H9 (cell line): ENCODE data around the gene SH3GL2. TPM values are rescaled to one million over a fixed set of nuclear protein-coding genes. Genes with fewer than 3 reads are reported as not detected.

Experiments used
- DNase-seq: peaks from one replicate; pipeline ENCODE4 v3.0.0-alpha.2; 2017
- H2AFZ ChIP-seq: one replicate; pipeline ENCODE4 v1.6.1; 2013; ENCODE audit warnings: mild to moderate bottlenecking, low read length, control low read depth, moderate library complexity
- H2AK5ac ChIP-seq: 2 replicates; pipeline ENCODE4 v1.6.1; 2013; ENCODE audit warnings: low read length, control low read depth, mixed read lengths; ENCODE audit not compliant: insufficient read length
- H2BK120ac ChIP-seq: one replicate; pipeline ENCODE4 v1.6.1; 2013; ENCODE audit warnings: low read depth, mild to moderate bottlenecking, low read length, control low read depth, inconsistent platforms; ENCODE audit not compliant: poor library complexity, severe bottlenecking
- H2BK12ac ChIP-seq: 2 replicates; pipeline ENCODE4 v1.6.1; 2013; ENCODE audit warnings: low read length, control low read depth, mixed read lengths, low read depth; ENCODE audit not compliant: insufficient read length
- H2BK15ac ChIP-seq: 2 replicates; pipeline ENCODE4 v1.6.1; 2013; ENCODE audit warnings: low read depth, low read length, control low read depth
- H2BK20ac ChIP-seq: one replicate; pipeline ENCODE4 v1.6.1; 2013; ENCODE audit warnings: low read depth, mild to moderate bottlenecking, low read length, control low read depth, inconsistent platforms; ENCODE audit not compliant: poor library complexity, severe bottlenecking
- H2BK5ac ChIP-seq: 2 replicates; pipeline ENCODE4 v1.6.1; 2013; ENCODE audit warnings: low read length, control low read depth, mixed read lengths; ENCODE audit not compliant: insufficient read length
- H3K14ac ChIP-seq: 2 replicates; pipeline ENCODE4 v1.6.1; 2013; ENCODE audit warnings: low read length, control low read depth; ENCODE audit not compliant: insufficient read depth
- H3K18ac ChIP-seq: 2 replicates; pipeline ENCODE4 v1.6.1; 2013; ENCODE audit warnings: low read depth, mild to moderate bottlenecking, mixed read lengths, low read length, control low read depth; ENCODE audit not compliant: insufficient read length
- H3K23ac ChIP-seq: 2 replicates; pipeline ENCODE4 v1.6.1; 2013; ENCODE audit warnings: low read length, control low read depth, mixed read lengths, low read depth; ENCODE audit not compliant: insufficient read length
- H3K23me2 ChIP-seq: 2 replicates; pipeline ENCODE4 v1.6.1; 2013; ENCODE audit warnings: low read depth, mild to moderate bottlenecking, mixed read lengths, low read length, control low read depth; ENCODE audit not compliant: insufficient read length, poor library complexity, severe bottlenecking
- H3K27ac ChIP-seq: 2 replicates; pipeline ENCODE4 v1.5.1; 2013; ENCODE audit warnings: low read length, control low read depth, mixed read lengths, low read depth; ENCODE audit not compliant: insufficient read length
- H3K27me3 ChIP-seq: 2 replicates; pipeline ENCODE4 v1.6.1; 2013; ENCODE audit warnings: low read length, control low read depth, inconsistent platforms; ENCODE audit not compliant: insufficient read depth
- H3K4ac ChIP-seq: 2 replicates; pipeline ENCODE4 v1.6.1; 2013; ENCODE audit warnings: low read depth, mild to moderate bottlenecking, control low read depth, inconsistent platforms, low read length, moderate library complexity
- H3K4me1 ChIP-seq: 2 replicates; pipeline ENCODE4 v1.6.1; 2013; ENCODE audit warnings: low read length, control low read depth, inconsistent platforms; ENCODE audit not compliant: insufficient read depth
- H3K4me2 ChIP-seq: 2 replicates; pipeline ENCODE4 v1.6.1; 2013; ENCODE audit warnings: low read length, control low read depth, mixed read lengths; ENCODE audit not compliant: insufficient read length, insufficient read depth
- H3K56ac ChIP-seq: 2 replicates; pipeline ENCODE4 v1.6.1; 2013; ENCODE audit warnings: low read depth, mild to moderate bottlenecking, mixed read lengths, low read length, control low read depth; ENCODE audit not compliant: insufficient read length
- H3K79me1 ChIP-seq: 2 replicates; pipeline ENCODE4 v1.6.1; 2013; ENCODE audit warnings: low read depth, mild to moderate bottlenecking, moderate library complexity, low read length, control low read depth, inconsistent platforms; ENCODE audit not compliant: insufficient read depth, poor library complexity, severe bottlenecking
- H3K79me2 ChIP-seq: 2 replicates; pipeline ENCODE4 v1.6.1; 2013; ENCODE audit warnings: low read length, control low read depth, inconsistent platforms; ENCODE audit not compliant: insufficient read depth
- H3K9ac ChIP-seq: 2 replicates; pipeline ENCODE4 v1.6.1; 2013; ENCODE audit warnings: low read length, control low read depth, mixed read lengths; ENCODE audit not compliant: insufficient read length; ENCODE audit errors: extremely low read depth
- H3K9me3 ChIP-seq: one replicate; pipeline ENCODE4 v1.6.1; 2013; ENCODE audit warnings: low read depth, low read length, inconsistent platforms; ENCODE audit not compliant: control insufficient read depth
- H3T11ph ChIP-seq: one replicate; pipeline ENCODE4 v1.6.1; 2013; ENCODE audit warnings: mild to moderate bottlenecking, low read length, control low read depth, inconsistent platforms
- H4K20me1 ChIP-seq: one replicate; pipeline ENCODE4 v1.6.1; 2013; ENCODE audit not compliant: control insufficient read depth, insufficient read length, insufficient read depth
- H4K5ac ChIP-seq: 2 replicates; pipeline ENCODE4 v1.6.1; 2013; ENCODE audit warnings: low read depth, mild to moderate bottlenecking, mixed read lengths, low read length, control low read depth; ENCODE audit not compliant: insufficient read length
- H4K8ac ChIP-seq: replicated peaks from 2 replicates; pipeline ENCODE4 v1.6.1; 2013; ENCODE audit warnings: low read length, control low read depth, mixed read lengths, low read depth; ENCODE audit not compliant: insufficient read length
- H4K91ac ChIP-seq: 2 replicates; pipeline ENCODE4 v1.6.1; 2013; ENCODE audit warnings: low read depth, mild to moderate bottlenecking, moderate library complexity, mixed read lengths, low read length, control low read depth; ENCODE audit not compliant: insufficient read length
- H3K27ac Mint-ChIP-seq, 3 experiments: 2 replicates in 2 of 3; 3 replicates in 1 of 3; pipeline ENCODE4 v1.8.0; 2020 to 2021; ENCODE audit warnings: mixed read lengths in 3 of 3, mild to moderate bottlenecking in 1 of 3, moderate library complexity in 1 of 3
- H3K27me3 Mint-ChIP-seq: 2 replicates; pipeline ENCODE4 v1.8.0; 2021; ENCODE audit warnings: low read depth, mild to moderate bottlenecking, moderate library complexity, mixed read lengths
- H3K36me3 Mint-ChIP-seq, 3 experiments: 2 replicates in 2 of 3; 3 replicates in 1 of 3; pipeline ENCODE4 v1.8.0; 2020 to 2021; ENCODE audit warnings: low read depth in 3 of 3, mixed read lengths in 3 of 3; ENCODE audit not compliant: insufficient read depth in 1 of 3
- H3K4me1 Mint-ChIP-seq, 2 experiments: 2 replicates each; pipeline ENCODE4 v1.8.0; 2020; ENCODE audit warnings: mixed read lengths in 2 of 2
- H3K4me3 Mint-ChIP-seq, 2 experiments: 2 replicates in 1 of 2; 3 replicates in 1 of 2; pipeline ENCODE4 v1.8.0; 2020 to 2021; ENCODE audit warnings: mild to moderate bottlenecking in 2 of 2, mixed read lengths in 2 of 2, moderate library complexity in 1 of 2
- H3K9me3 Mint-ChIP-seq, 2 experiments: 2 replicates in 1 of 2; 3 replicates in 1 of 2; pipeline ENCODE4 v1.8.0; 2020; ENCODE audit warnings: mild to moderate bottlenecking in 2 of 2, mixed read lengths in 2 of 2, moderate library complexity in 1 of 2
- WGBS: extraction: QIAGEN DNeasy Blood & Tissue Kit; methylation state at CpG from one replicate; pipeline ENCODE4 v1.1.7; 2013; ENCODE audit warnings: missing lambda C conversion rate, low lambda C conversion rate, mixed read lengths; ENCODE audit not compliant: insufficient read length; ENCODE audit errors: extremely low coverage; 5-methylcytosine and 5-hydroxymethylcytosine counted together
- total RNA-seq: library from RNA; stranded (reverse); gene quantifications from 2 replicates; pipeline ENCODE4 v1.2.1, GENCODE V29; 2021
- TF ChIP-seq, protein P1 (sequence below): fragments of 200-600 bp; sonication (generic); conservative IDR thresholded peaks from 3 replicates; pipeline ENCODE4 v1.8.0; 2021; ENCODE audit warnings: antibody characterized with exemption, mild to moderate bottlenecking

SH3GL2 gene
- total RNA-seq, 1 experiment from 2014 or later = 6.5 TPM

DNA sequence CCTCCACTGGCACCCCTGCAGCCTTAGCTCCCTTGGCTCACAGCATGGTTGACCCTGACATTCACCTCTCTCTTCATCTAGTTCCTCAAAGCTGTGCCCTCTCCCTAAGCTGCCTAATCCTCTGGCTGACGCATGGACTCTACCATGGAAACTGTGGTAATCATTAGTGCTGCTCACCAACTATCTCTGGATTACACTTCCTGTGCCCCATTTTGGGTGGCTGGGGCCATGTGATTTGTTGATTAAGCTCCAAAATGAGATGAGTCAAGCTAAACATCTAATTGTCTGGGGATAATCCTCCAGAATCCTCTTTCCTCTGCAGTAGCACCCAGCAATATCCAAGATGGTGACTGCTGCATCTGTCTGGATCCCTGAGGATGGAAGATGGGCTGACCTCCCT, 264.4 kb downstream of the SH3GL2 start:
- Histone ChIP-seq H3K9ac (no peak overlapping the region), H2AK5ac (no peak overlapping the region), H3K4ac (no peak overlapping the region), H3K23me2 (no peaks in the 10 kb centered on the region), H3K27me3 (no peaks in the 10 kb centered on the region), H3K9me3 (no peaks in the 10 kb centered on the region), H3T11ph (no peak overlapping the region), H2BK12ac (no peak overlapping the region), H3K4me1 (0 out of 2 replicates have a peak, but pooled peaks cover 3% of the 10 kb centered on the region), H3K56ac (no peak overlapping the region), H4K8ac (no peak overlapping the region), H3K18ac (no peak overlapping the region), H3K4me2 (no peak overlapping the region), H2BK5ac (no peak overlapping the region), H4K91ac (no peak overlapping the region), H2BK15ac (no peak overlapping the region), H3K79me1 (no peaks in the 10 kb centered on the region), H3K27ac (no peak overlapping the region), H3K14ac (no peak overlapping the region), H4K5ac (no peak overlapping the region), H3K79me2 (no peaks in the 10 kb centered on the region), H2AFZ (no peak overlapping the region), H3K23ac (no peak overlapping the region), H4K20me1 (no peaks in the 10 kb centered on the region), H2BK120ac (no peak overlapping the region), H2BK20ac (no peak overlapping the region)
- no peak for DNase-seq
- peaks cover 9 to 17% (median 11%) of the 10 kb centered on the region in 3 experiments; a peak in 5 of 7 replicates for H3K36me3 Mint-ChIP-seq
- H3K9me3 Mint-ChIP-seq = peaks cover 11 to 27% of the 10 kb centered on the region in 2 experiments
- no peaks in the 10 kb centered on the region; the same call in none of the 2 replicates for H3K27me3 Mint-ChIP-seq
- H3K4me1 Mint-ChIP-seq = peaks cover 8 to 11% of the 10 kb centered on the region in 2 experiments
- no CpG with 5 or more reads among the region's 1 CpG for WGBS
- no peak overlapping the region for H3K4me3 Mint-ChIP-seq
- no peak overlapping the region for H3K27ac Mint-ChIP-seq
- TF ChIP-seq, protein P1, sequence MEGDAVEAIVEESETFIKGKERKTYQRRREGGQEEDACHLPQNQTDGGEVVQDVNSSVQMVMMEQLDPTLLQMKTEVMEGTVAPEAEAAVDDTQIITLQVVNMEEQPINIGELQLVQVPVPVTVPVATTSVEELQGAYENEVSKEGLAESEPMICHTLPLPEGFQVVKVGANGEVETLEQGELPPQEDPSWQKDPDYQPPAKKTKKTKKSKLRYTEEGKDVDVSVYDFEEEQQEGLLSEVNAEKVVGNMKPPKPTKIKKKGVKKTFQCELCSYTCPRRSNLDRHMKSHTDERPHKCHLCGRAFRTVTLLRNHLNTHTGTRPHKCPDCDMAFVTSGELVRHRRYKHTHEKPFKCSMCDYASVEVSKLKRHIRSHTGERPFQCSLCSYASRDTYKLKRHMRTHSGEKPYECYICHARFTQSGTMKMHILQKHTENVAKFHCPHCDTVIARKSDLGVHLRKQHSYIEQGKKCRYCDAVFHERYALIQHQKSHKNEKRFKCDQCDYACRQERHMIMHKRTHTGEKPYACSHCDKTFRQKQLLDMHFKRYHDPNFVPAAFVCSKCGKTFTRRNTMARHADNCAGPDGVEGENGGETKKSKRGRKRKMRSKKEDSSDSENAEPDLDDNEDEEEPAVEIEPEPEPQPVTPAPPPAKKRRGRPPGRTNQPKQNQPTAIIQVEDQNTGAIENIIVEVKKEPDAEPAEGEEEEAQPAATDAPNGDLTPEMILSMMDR = no peak
